Measurements from ENCODE around the gene SCARB1. TPM values are rescaled to one million over a fixed set of nuclear protein-coding genes. Genes with fewer than 3 reads are reported as not detected.

The SCARB1 gene
- total RNA-seq, 1 experiment from 2014 or later = 115 TPM

- no peak for DNase-seq (ENCODE audit: extremely low read depth, low read depth)
Measured at GRCh38 chr12:124884587-124885438, 21.1 kb upstream of the SCARB1 start.

GRCh38 chr12:124883263-124884130 is 19.8 kb upstream of the SCARB1 start:
- no peak for DNase-seq (ENCODE audit: extremely low read depth, low read depth)

GRCh38 chr12:124881123-124881522 is 17.5 kb upstream of the SCARB1 start:
- DNase-seq (ENCODE audit: extremely low read depth, low read depth) = no peak

- peak; percentile 47 for DNase-seq (ENCODE audit: extremely low read depth, low read depth)
Measured at GRCh38 chr12:124880335-124880734, 16.7 kb upstream of the SCARB1 start.

GRCh38 chr12:124878795-124879516 is 15.3 kb upstream of the SCARB1 start:
- no peak for DNase-seq (ENCODE audit: extremely low read depth, low read depth)

GRCh38 chr12:124877423-124877822 is 13.8 kb upstream of the SCARB1 start:
- DNase-seq (ENCODE audit: extremely low read depth, low read depth) = no peak

GRCh38 chr12:124876171-124876570 is 12.5 kb upstream of the SCARB1 start:
- DNase-seq (ENCODE audit: extremely low read depth, low read depth) = no peak

GRCh38 chr12:124875803-124876132 is 12.1 kb upstream of the SCARB1 start:
- DNase-seq (ENCODE audit: extremely low read depth, low read depth) = no peak

GRCh38 chr12:124874988-124875802 is 11.5 kb upstream of the SCARB1 start:
- DNase-seq (ENCODE audit: extremely low read depth, low read depth) = no peak

GRCh38 chr12:124874188-124874587 is 10.5 kb upstream of the SCARB1 start:
- DNase-seq (ENCODE audit: extremely low read depth, low read depth) = no peak

- DNase-seq (ENCODE audit: extremely low read depth, low read depth) = no peak
Measured at GRCh38 chr12:124872068-124872719, 8.5 kb upstream of the SCARB1 start.

GRCh38 chr12:124871297-124871696 is 7.6 kb upstream of the SCARB1 start:
- DNase-seq (ENCODE audit: extremely low read depth, low read depth) = no peak

- no peak for DNase-seq (ENCODE audit: extremely low read depth, low read depth)
Measured at GRCh38 chr12:124870515-124870914, 6.9 kb upstream of the SCARB1 start.

- no peak for DNase-seq (ENCODE audit: extremely low read depth, low read depth)
Measured at GRCh38 chr12:124869059-124869665, 5.5 kb upstream of the SCARB1 start.

GRCh38 chr12:124868252-124869058 is 4.8 kb upstream of the SCARB1 start:
- DNase-seq (ENCODE audit: extremely low read depth, low read depth) = no peak

- peak; percentile 64 for DNase-seq (ENCODE audit: extremely low read depth, low read depth)
Measured at GRCh38 chr12:124867401-124867930, 3.8 kb upstream of the SCARB1 start.

- no peak for DNase-seq (ENCODE audit: extremely low read depth, low read depth)
Measured at GRCh38 chr12:124866883-124867400, 3.3 kb upstream of the SCARB1 start.
